ENCODE data around the gene ZBTB11.
"Not testable (repeated sequence)": the region's sequence is repeated elsewhere in the genome, so short reads cannot be mapped to it uniquely, and the experiment has no call there.

GRCh38 chr3:101691685-101692671 lies 15.0 kb upstream of the ZBTB11 start:
- not testable (repeated sequence) for TF ChIP-seq CTCF (IDR thresholded peaks at IDR 0.05 in 2 of 3, conservative IDR thresholded peaks at IDR 0.05 in 1 of 3; ENCODE audit: control insufficient read depth in 2 of 3, extremely low read depth in 1 of 3, insufficient read depth in 1 of 3, low read depth in 3 of 3, low read length in 3 of 3); HDAC2 (IDR thresholded peaks at IDR 0.05); DPF2 (IDR thresholded peaks at IDR 0.05); SIN3A (IDR thresholded peaks at IDR 0.05; ENCODE audit: low read depth, low read length); CBX5 (IDR thresholded peaks at IDR 0.05; ENCODE audit: low read depth); ASH2L (IDR thresholded peaks at IDR 0.05; ENCODE audit: borderline replicate concordance, low read depth); MAX (IDR thresholded peaks at IDR 0.05; ENCODE audit: low read depth, low read length); CREB1 (IDR thresholded peaks at IDR 0.05; ENCODE audit: low read depth)
